KMS-11 (cell line): ENCODE data around the gene IL19.
"Not testable (repeated sequence)": the region's sequence is repeated elsewhere in the genome, so short reads cannot be mapped to it uniquely, and the experiment has no call there.

Experiments
- H2AFZ ChIP-seq: fragments of 200-600 bp; sonication (generic); 2 replicates; pipeline ENCODE4 v1.6.1; 2016; ENCODE audit warnings: antibody characterized with exemption, mixed run types, low read depth
- H3K27ac ChIP-seq: fragments of 200-600 bp; sonication (generic); 2 replicates; pipeline ENCODE4 v1.6.1; 2016; ENCODE audit warnings: mild to moderate bottlenecking, mixed run types
- H3K27me3 ChIP-seq: fragments of 200-600 bp; sonication (generic); 2 replicates; pipeline ENCODE4 v1.6.1; 2017; ENCODE audit warnings: mild to moderate bottlenecking, low read depth, mixed run types, moderate library complexity; ENCODE audit not compliant: insufficient read depth
- H3K36me3 ChIP-seq: fragments of 200-600 bp; sonication (generic); 2 replicates; pipeline ENCODE4 v1.6.1; 2017; ENCODE audit warnings: mild to moderate bottlenecking, mixed run types; ENCODE audit not compliant: insufficient read depth
- H3K4me1 ChIP-seq: fragments of 200-600 bp; sonication (generic); 2 replicates; pipeline ENCODE4 v1.6.1; 2016; ENCODE audit warnings: mild to moderate bottlenecking, low read depth, mixed run types; ENCODE audit not compliant: poor library complexity, severe bottlenecking
- H3K4me2 ChIP-seq: fragments of 200-600 bp; sonication (generic); 2 replicates; pipeline ENCODE4 v1.7.0; 2016; ENCODE audit warnings: mild to moderate bottlenecking, mixed run types
- H3K4me3 ChIP-seq: fragments of 200-600 bp; sonication (generic); IDR thresholded peaks from 2 replicates; pipeline ENCODE4 v1.6.1; 2017; ENCODE audit warnings: low read depth, low read length, mixed read lengths; ENCODE audit not compliant: insufficient read depth
- H3K79me2 ChIP-seq: fragments of 200-600 bp; sonication (generic); 2 replicates; pipeline ENCODE4 v1.6.1; 2016; ENCODE audit warnings: low read depth, mixed run types; ENCODE audit not compliant: insufficient read depth
- H3K9ac ChIP-seq: fragments of 200-600 bp; sonication (generic); 2 replicates; pipeline ENCODE4 v1.6.1; 2016; ENCODE audit warnings: mild to moderate bottlenecking, mixed run types
- H4K20me1 ChIP-seq: fragments of 200-600 bp; sonication (generic); 2 replicates; pipeline ENCODE4 v1.6.1; 2016; ENCODE audit warnings: mild to moderate bottlenecking, mixed run types; ENCODE audit not compliant: insufficient read depth
- CTCF ChIP-seq: fragments of 200-600 bp; sonication (generic); conservative IDR thresholded peaks from 2 replicates; pipeline ENCODE4 v1.6.1; 2017; ENCODE audit warnings: low read depth, mild to moderate bottlenecking, antibody characterized with exemption, low read length, moderate library complexity, mixed read lengths

The IL19 gene

DNA sequence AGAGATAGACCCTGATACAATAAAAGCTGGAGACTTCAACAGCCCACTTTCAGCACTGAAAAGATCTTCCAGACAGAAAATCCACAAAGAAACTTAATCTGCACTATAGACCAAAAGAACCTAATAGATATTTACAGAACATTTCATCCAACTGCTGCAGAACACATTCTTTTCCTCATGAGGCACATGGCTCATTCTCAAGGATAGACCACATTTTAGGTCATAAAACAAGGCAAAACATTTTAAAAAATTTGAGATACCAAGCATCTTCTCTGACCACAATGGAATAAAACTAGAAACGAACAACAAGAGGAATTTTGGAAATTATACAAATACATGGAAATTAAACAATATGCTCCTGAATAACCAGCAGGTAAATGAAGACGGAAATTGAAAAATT lies 79.8 kb downstream of the IL19 start:
- no peak overlapping the region for H3K4me3 ChIP-seq
- H3K79me2 ChIP-seq = no peaks in the 10 kb centered on the region
- no peaks in the 10 kb centered on the region for H3K4me1 ChIP-seq
- H3K27ac ChIP-seq = no peak overlapping the region
- H4K20me1 ChIP-seq = no peaks in the 10 kb centered on the region
- no peaks in the 10 kb centered on the region for H3K36me3 ChIP-seq
- no peak overlapping the region for H2AFZ ChIP-seq
- no peaks in the 10 kb centered on the region for H3K27me3 ChIP-seq
- no peak for TF ChIP-seq CTCF
- H3K4me2 ChIP-seq = no peak overlapping the region
- H3K9ac ChIP-seq = no peak overlapping the region

DNA sequence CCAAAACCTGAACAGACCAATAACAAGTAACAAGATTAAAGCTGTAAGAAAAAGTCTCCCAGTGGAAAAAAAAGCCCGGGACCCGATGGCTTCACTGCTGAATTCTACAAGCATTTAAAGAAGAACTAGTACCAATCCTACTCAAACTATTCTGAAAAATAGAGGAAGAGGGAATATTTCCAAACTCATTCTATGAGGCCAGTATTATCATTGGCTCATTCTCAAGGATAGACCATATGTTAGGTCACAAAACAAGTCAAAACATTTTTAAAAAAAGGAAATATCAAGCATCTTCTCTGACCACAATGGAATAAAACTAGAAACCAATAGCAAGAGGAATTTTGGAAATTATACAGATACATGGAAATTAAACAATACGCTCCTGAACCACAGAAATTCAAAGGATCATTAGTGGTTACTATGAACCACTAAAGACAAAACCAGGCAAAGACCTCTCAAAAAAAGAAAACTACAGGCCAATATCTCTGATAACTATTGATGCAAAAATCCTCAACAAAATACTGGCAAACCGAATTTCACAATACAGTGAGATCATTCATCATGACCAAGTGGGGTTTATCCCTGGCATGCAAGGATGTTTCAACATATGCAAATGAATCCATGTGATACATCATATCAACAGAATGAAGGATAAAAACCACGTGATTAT lies 80.9 kb downstream of the IL19 start:
- no peak for TF ChIP-seq CTCF
- Histone ChIP-seq H3K27me3 (no peaks in the 10 kb centered on the region), H4K20me1 (no peaks in the 10 kb centered on the region), H3K9ac (no peak overlapping the region), H3K79me2 (no peaks in the 10 kb centered on the region), H2AFZ (no peak overlapping the region), H3K4me1 (no peaks in the 10 kb centered on the region), H3K27ac (no peak overlapping the region), H3K4me2 (no peak overlapping the region), H3K4me3 (no peak overlapping the region), H3K36me3 (no peaks in the 10 kb centered on the region)

DNA sequence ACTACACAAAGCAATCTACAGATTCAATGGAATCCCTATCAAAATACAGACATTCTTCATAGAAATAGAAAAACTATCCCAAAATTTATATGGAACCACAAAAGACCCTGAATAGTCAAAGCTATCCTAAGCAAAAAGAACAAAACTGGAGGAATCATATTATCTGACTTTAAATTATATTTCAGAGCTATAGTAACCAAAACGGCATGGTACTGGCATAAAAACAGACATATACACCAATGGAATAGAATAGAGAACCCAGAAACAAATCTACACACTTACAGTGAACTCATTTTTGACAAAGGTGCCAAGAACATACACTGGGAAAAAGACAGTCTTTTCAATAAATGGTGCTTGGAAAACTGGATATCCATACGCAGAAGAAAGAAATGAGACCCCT lies 82.1 kb downstream of the IL19 start:
- H3K9ac ChIP-seq, H3K4me1 ChIP-seq, H3K79me2 ChIP-seq, H3K4me2 ChIP-seq, H3K27me3 ChIP-seq, H3K27ac ChIP-seq, H2AFZ ChIP-seq, H3K36me3 ChIP-seq, H4K20me1 ChIP-seq, H3K4me3 ChIP-seq: not testable (repeated sequence)

DNA sequence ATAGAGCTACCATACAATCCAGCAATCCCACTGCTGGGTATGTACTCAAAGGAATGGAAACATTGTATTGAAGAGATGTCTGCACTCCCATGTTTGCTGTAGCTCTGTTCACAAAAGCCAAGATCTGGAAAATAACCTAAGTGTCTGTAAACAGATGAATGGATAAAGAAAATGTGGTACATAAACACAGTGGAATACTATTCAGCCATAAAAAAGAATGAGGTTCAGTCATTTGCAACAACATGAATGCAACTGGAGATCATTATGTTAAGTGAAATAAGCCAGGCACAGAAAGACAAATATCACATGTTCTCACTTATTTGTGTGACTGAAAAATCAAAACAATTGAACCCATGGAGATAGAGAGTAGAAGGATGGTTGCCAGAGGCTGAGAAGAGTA lies 83.1 kb downstream of the IL19 start:
- H4K20me1 ChIP-seq, H3K36me3 ChIP-seq, H3K4me3 ChIP-seq, H3K79me2 ChIP-seq, H3K4me1 ChIP-seq, H3K4me2 ChIP-seq, H2AFZ ChIP-seq, H3K27me3 ChIP-seq, H3K9ac ChIP-seq, H3K27ac ChIP-seq: not testable (repeated sequence)

DNA sequence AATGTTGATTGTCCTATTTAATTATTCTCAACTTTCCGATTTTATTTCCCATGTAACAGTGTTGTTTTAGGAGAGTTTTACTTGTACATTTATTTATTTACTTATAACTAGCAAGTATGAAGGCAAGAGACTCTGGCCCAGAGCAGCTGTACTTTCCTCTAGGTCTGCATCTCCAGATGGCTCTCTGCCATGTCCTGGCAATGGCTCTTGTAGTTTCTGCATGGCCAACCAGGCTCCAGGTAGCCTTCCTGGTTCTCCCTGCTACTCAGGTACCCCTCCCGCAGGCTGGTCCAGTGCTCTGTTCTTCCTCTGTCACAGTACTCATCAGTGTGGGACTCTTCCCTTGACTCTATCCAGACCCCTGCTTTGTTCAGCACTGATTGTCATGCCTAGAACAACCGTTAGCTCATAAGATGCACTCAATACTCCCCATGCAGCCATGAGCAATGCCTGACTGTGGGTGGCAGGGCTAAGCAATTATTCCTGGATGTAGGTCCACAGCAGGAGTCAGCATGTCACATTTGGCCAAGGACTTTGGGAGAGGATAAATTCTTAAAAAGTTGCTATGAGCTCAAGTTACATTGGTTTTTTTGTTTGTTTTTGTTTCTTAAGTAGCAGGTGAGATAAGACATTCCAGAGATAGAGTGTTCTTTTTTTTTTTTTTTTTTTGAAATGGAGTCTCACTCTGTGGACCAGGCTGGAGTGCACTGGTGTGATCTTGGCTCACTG lies 84.0 kb downstream of the IL19 start:
- TF ChIP-seq CTCF = no peak
- Histone ChIP-seq H3K9ac (no peak overlapping the region), H3K27me3 (no peaks in the 10 kb centered on the region), H3K27ac (no peak overlapping the region), H3K79me2 (no peaks in the 10 kb centered on the region), H3K4me3 (no peak overlapping the region), H2AFZ (no peak overlapping the region), H4K20me1 (no peaks in the 10 kb centered on the region), H3K4me2 (no peak overlapping the region), H3K36me3 (no peaks in the 10 kb centered on the region), H3K4me1 (no peaks in the 10 kb centered on the region)
